Loucy (cell line): Measurements from ENCODE around the gene CAAP1.

ENCODE experiments used
- EZH2phosphoT487 ChIP-seq: fragments of 200-600 bp; IDR thresholded peaks from 2 replicates; pipeline ENCODE4 v1.6.1; 2018; ENCODE audit warnings: antibody characterized with exemption, mild to moderate bottlenecking, moderate library complexity, borderline replicate concordance
- TF ChIP-seq, protein P1 (sequence below): fragments of 200-600 bp; sonication (generic); conservative IDR thresholded peaks from 2 replicates; pipeline ENCODE4 v1.5.1; 2014; ENCODE audit warnings: mild to moderate bottlenecking, antibody characterized with exemption, low read length

DNA sequence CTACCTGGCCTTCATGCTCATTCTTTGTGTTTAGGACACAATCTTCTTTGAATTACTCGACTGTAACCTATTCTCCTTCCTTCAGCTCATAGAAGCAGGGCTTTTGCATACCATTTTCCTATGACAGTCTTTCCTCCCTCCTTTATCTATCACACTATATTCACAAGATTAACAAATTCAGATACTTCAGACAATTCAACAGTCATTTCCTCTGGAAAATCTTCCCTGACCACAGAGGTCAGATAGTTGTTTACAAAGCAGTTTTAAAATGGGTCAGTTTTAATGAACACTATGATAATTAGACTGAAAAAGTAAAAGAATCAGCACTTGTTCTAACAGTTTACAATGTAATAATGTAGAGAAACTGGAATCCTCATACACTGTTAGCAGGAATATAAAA, 4.3 kb downstream of the CAAP1 start:
- TF ChIP-seq, protein P1, sequence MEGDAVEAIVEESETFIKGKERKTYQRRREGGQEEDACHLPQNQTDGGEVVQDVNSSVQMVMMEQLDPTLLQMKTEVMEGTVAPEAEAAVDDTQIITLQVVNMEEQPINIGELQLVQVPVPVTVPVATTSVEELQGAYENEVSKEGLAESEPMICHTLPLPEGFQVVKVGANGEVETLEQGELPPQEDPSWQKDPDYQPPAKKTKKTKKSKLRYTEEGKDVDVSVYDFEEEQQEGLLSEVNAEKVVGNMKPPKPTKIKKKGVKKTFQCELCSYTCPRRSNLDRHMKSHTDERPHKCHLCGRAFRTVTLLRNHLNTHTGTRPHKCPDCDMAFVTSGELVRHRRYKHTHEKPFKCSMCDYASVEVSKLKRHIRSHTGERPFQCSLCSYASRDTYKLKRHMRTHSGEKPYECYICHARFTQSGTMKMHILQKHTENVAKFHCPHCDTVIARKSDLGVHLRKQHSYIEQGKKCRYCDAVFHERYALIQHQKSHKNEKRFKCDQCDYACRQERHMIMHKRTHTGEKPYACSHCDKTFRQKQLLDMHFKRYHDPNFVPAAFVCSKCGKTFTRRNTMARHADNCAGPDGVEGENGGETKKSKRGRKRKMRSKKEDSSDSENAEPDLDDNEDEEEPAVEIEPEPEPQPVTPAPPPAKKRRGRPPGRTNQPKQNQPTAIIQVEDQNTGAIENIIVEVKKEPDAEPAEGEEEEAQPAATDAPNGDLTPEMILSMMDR: no peak
- TF ChIP-seq EZH2phosphoT487: no peak
